ENCODE results near the gene LRTM2. TPM values are rescaled to one million over a fixed set of nuclear protein-coding genes. Genes with fewer than 3 reads are reported as not detected.

LRTM2 gene
- total RNA-seq, 1 experiment from 2014 or later, result not detected

GRCh38 chr12:1794440-1795090, 25.8 kb upstream of the LRTM2 start:
- Histone ChIP-seq H3K27ac (ENCODE audit: low read length) (no peak overlapping the region), H3K4me1 (ENCODE audit: control insufficient read depth, insufficient read depth, low read length) (no peaks in the 10 kb centered on the region), H3K27me3 (ENCODE audit: control insufficient read depth, insufficient read depth, low read length) (no peaks in the 10 kb centered on the region), H3K4me3 (ENCODE audit: low read depth in 2 of 2, low read length in 2 of 2) (no peak overlapping the region), H3K9me3 (ENCODE audit: control insufficient read depth, insufficient read depth, low read depth, low read length) (no peaks in the 10 kb centered on the region), H3K36me3 (ENCODE audit: control insufficient read depth, insufficient read depth, low read length) (no peaks in the 10 kb centered on the region; the same call in 1 of the 2 replicates)
- no peak for DNase-seq (ENCODE audit: low read depth, low spot score)
- no TSS peak for BruUV-seq (replicated peaks)
- POLR2A ChIA-PET, result interaction anchor here (0.5 to 0.6 kb wide), 2 partner anchors 27 to 137 kb away, joined by 3 to 7 read pairs; no protein-coding TSS in a partner anchor
- CTCF ChIA-PET, result interaction anchor here (0.6 kb wide), 1 partner anchor 763 kb away, joined by 3 read pairs; no protein-coding TSS in a partner anchor
- ATAC-seq, result no peak
- intact Hi-C loops (cut with micrococcal nuclease; ENCODE audit: unreplicated experiment), result no loop called here
- no peak for TF ChIP-seq POLR2AphosphoS5 (IDR thresholded peaks at IDR 0.05; ENCODE audit: low read depth, low read length)
- TF ChIP-seq TCF7L2 (IDR thresholded peaks at IDR 0.05; ENCODE audit: low read depth, low read length), result no peak
- no peak for TF ChIP-seq REST (IDR thresholded peaks at IDR 0.05; ENCODE audit: insufficient read depth in 1 of 2, low read depth in 2 of 2, low read length in 1 of 2)
- no peak for TF ChIP-seq SIN3A (IDR thresholded peaks at IDR 0.05; ENCODE audit: borderline replicate concordance, insufficient read depth, low read depth, low read length)
- TF ChIP-seq CTCF (IDR thresholded peaks at IDR 0.05), result no peak
- in situ Hi-C loops (cut with HindIII; ENCODE audit: low pct_unique_long_range_greater_than_20kb, low sequenced_read_pairs), result no loop called here

GRCh38 chr12:1795221-1795784, 25.1 kb upstream of the LRTM2 start:
- ChIA-PET POLR2A (interaction anchor here (0.9 kb wide), 1 partner anchor 124 kb away, joined by 4 read pairs; no protein-coding TSS in a partner anchor), CTCF (interaction anchor here (0.5 to 1.2 kb wide), 3 partner anchors 13 to 145 kb away, joined by 3 to 6 read pairs (median 3); no protein-coding TSS in a partner anchor)
- no peaks in the 10 kb centered on the region for H3K27me3 ChIP-seq (ENCODE audit: control insufficient read depth, insufficient read depth, low read length)
- intact Hi-C loops (cut with micrococcal nuclease; ENCODE audit: unreplicated experiment), result no loop called here
- H3K36me3 ChIP-seq (ENCODE audit: control insufficient read depth, insufficient read depth, low read length), result no peaks in the 10 kb centered on the region; the same call in 1 of the 2 replicates
- no TSS peak for BruUV-seq (replicated peaks)
- DNase-seq (ENCODE audit: low read depth, low spot score) (no peak), ATAC-seq (no peak)
- H3K4me1 ChIP-seq (ENCODE audit: control insufficient read depth, insufficient read depth, low read length), result no peaks in the 10 kb centered on the region
- H3K9me3 ChIP-seq (ENCODE audit: control insufficient read depth, insufficient read depth, low read depth, low read length), result no peaks in the 10 kb centered on the region
- in situ Hi-C loops (cut with HindIII; ENCODE audit: low pct_unique_long_range_greater_than_20kb, low sequenced_read_pairs), result no loop called here
- TF ChIP-seq REST (IDR thresholded peaks at IDR 0.05; ENCODE audit: insufficient read depth in 1 of 2, low read depth in 2 of 2, low read length in 1 of 2) (no peak), SIN3A (IDR thresholded peaks at IDR 0.05; ENCODE audit: borderline replicate concordance, insufficient read depth, low read depth, low read length) (no peak), POLR2AphosphoS5 (IDR thresholded peaks at IDR 0.05; ENCODE audit: low read depth, low read length) (no peak), TCF7L2 (IDR thresholded peaks at IDR 0.05; ENCODE audit: low read depth, low read length) (no peak), CTCF (IDR thresholded peaks at IDR 0.05) (no peak)
- H3K4me3 ChIP-seq (ENCODE audit: low read depth in 2 of 2, low read length in 2 of 2), result peak overlapping the region in 1 of 2 experiments; percentile 73; a peak in 1 of 4 replicates
- no peak overlapping the region for H3K27ac ChIP-seq (ENCODE audit: low read length)
